Inflammatory macrophage treated with lipopolysaccharide for 1 hour (primary cell): Measurements from ENCODE around the gene NF2.
A peak's percentile ranks its signal among the peaks of the same experiment; 100 is the strongest.
"Not testable (repeated sequence)": the region's sequence is repeated elsewhere in the genome, so short reads cannot be mapped to it uniquely, and the experiment has no call there.

Experiments used
- DNase-seq, 2 donors: peaks; one replicate each; pipeline ENCODE4 v3.0.0-alpha.2; 2020 to 2022

Gene NF2

GRCh38 chr22:29597871-29598683 is 5.4 kb upstream of the NF2 start:
- DNase-seq: not testable (repeated sequence)

- no peak for DNase-seq
Observed at GRCh38 chr22:29598684-29599020, 4.8 kb upstream of the NF2 start.

- peak; percentile 29 to 40 for DNase-seq
Observed at GRCh38 chr22:29604076-29604360, 585 bp downstream of the NF2 start.

- DNase-seq: no peak
Observed at GRCh38 chr22:29605527-29605850, 2.1 kb downstream of the NF2 start.

- no peak for DNase-seq
Observed at GRCh38 chr22:29606320-29606719, 2.9 kb downstream of the NF2 start.

- no peak for DNase-seq
Observed at GRCh38 chr22:29607426-29607825, 4.0 kb downstream of the NF2 start.

GRCh38 chr22:29609139-29609538 is 5.7 kb downstream of the NF2 start:
- no peak for DNase-seq

- no peak for DNase-seq
Observed at GRCh38 chr22:29610780-29611179, 7.3 kb downstream of the NF2 start.

GRCh38 chr22:29615705-29616327 is 12.4 kb downstream of the NF2 start:
- DNase-seq: no peak

GRCh38 chr22:29617922-29618629 is 14.6 kb downstream of the NF2 start:
- DNase-seq: no peak

GRCh38 chr22:29621761-29622526 is 18.5 kb downstream of the NF2 start:
- no peak for DNase-seq

GRCh38 chr22:29623059-29623458 is 19.6 kb downstream of the NF2 start:
- no peak for DNase-seq

- DNase-seq: peak in 1 of 2 donors; percentile 14
Observed at GRCh38 chr22:29623553-29624169, 20.2 kb downstream of the NF2 start.

GRCh38 chr22:29625090-29625825 is 21.8 kb downstream of the NF2 start:
- peak; percentile 16 to 45 for DNase-seq

- no peak for DNase-seq
Observed at GRCh38 chr22:29626497-29627195, 23.2 kb downstream of the NF2 start.

- DNase-seq: no peak
Observed at GRCh38 chr22:29627196-29627535, 23.7 kb downstream of the NF2 start.

GRCh38 chr22:29628996-29629902 is 25.8 kb downstream of the NF2 start:
- no peak for DNase-seq

GRCh38 chr22:29629903-29630516 is 26.6 kb downstream of the NF2 start:
- no peak for DNase-seq

GRCh38 chr22:29630987-29631386 is 27.6 kb downstream of the NF2 start:
- no peak for DNase-seq

GRCh38 chr22:29631725-29632124 is 28.3 kb downstream of the NF2 start:
- DNase-seq: no peak
